K562 (cell line): ENCODE data around the gene SSBP2. TPM values are rescaled to one million over a fixed set of nuclear protein-coding genes. Genes with fewer than 3 reads are reported as not detected.

Experiments
- ARID2 ChIP-seq: fragments of 450-650 bp; IDR thresholded peaks from 2 replicates; pipeline ENCODE4 v1.6.1; 2017; ENCODE audit warnings: antibody characterized with exemption, mild to moderate bottlenecking
- C11orf30 ChIP-seq: fragments of 450-650 bp; IDR thresholded peaks from 2 replicates; pipeline ENCODE4 v1.6.1; 2016; ENCODE audit warnings: low read depth, mild to moderate bottlenecking
- CBFA2T2 ChIP-seq: fragments of 450-650 bp; conservative IDR thresholded peaks from 2 replicates; pipeline ENCODE4 v1.6.1; 2017; ENCODE audit warnings: mild to moderate bottlenecking
- CHD2 ChIP-seq: IDR thresholded peaks from 2 replicates; pipeline ENCODE4 v1.6.1; 2011; ENCODE audit warnings: low read depth, low read length
- CREB1 ChIP-seq, 2 experiments: sonication (generic) in 1 of 2; formaldehyde crosslinking in 1 of 2; IDR thresholded peaks; 2 replicates each; pipeline versions ENCODE4 v1.6.1 to v1.8.0; 2012 to 2022; ENCODE audit warnings: inconsistent platforms in 1 of 2, mild to moderate bottlenecking in 1 of 2, missing genetic modification reagents in 1 of 2, moderate library complexity in 1 of 2
- E2F6 ChIP-seq, 2 experiments: IDR thresholded peaks; 2 replicates each; pipeline ENCODE4 v1.6.1; 2011; ENCODE audit warnings: borderline replicate concordance in 1 of 2, control low read depth in 1 of 2, low read depth in 1 of 2, low read length in 1 of 2, mild to moderate bottlenecking in 1 of 2, mixed read lengths in 1 of 2, moderate library complexity in 1 of 2; ENCODE audit not compliant: insufficient read depth in 1 of 2, insufficient read length in 1 of 2, poor library complexity in 1 of 2, severe bottlenecking in 1 of 2; ENCODE audit errors: extremely low read depth in 1 of 2
- FUS ChIP-seq: fragments of 200-400 bp; formaldehyde crosslinking; optimal IDR thresholded peaks from 2 replicates; pipeline ENCODE3; 2017; ENCODE audit warnings: low read depth, low read length
- KAT8 ChIP-seq: fragments of 450-650 bp; IDR thresholded peaks from 2 replicates; pipeline ENCODE4 v1.6.1; 2016; ENCODE audit warnings: low read depth, mild to moderate bottlenecking
- KHSRP ChIP-seq: fragments of 450-650 bp; IDR thresholded peaks from 2 replicates; pipeline ENCODE4 v1.6.1; 2017
- MITF ChIP-seq: IDR thresholded peaks from 2 replicates; pipeline ENCODE4 v1.6.1; 2014; ENCODE audit warnings: antibody characterized with exemption
- PPARD ChIP-seq: fragments of 250-450 bp; sonication (Bioruptor Pico); IDR thresholded peaks from 2 replicates; pipeline ENCODE4 v1.8.0; 2022; ENCODE audit warnings: inconsistent platforms, mild to moderate bottlenecking, moderate library complexity
- RBM15 ChIP-seq: fragments of 200-400 bp; formaldehyde crosslinking; IDR thresholded peaks from 2 replicates; pipeline ENCODE4 v1.6.1; 2018; ENCODE audit warnings: mild to moderate bottlenecking, low read length, moderate library complexity; ENCODE audit not compliant: insufficient read depth
- SIX5 ChIP-seq, 2 experiments: IDR thresholded peaks; 2 replicates each; pipeline ENCODE4 v1.6.1; 2011; ENCODE audit warnings: low read length in 2 of 2, borderline replicate concordance in 1 of 2, low read depth in 1 of 2, mild to moderate bottlenecking in 1 of 2, moderate library complexity in 1 of 2; ENCODE audit not compliant: insufficient read depth in 1 of 2
- SMAD4 ChIP-seq: fragments of 250-450 bp; sonication (Bioruptor Pico); conservative IDR thresholded peaks from 2 replicates; pipeline ENCODE4 v1.8.0; 2021; ENCODE audit warnings: inconsistent platforms, mild to moderate bottlenecking, moderate library complexity
- SNRNP70 ChIP-seq: fragments of 200-400 bp; formaldehyde crosslinking; optimal IDR thresholded peaks from 2 replicates; pipeline ENCODE3; 2017; ENCODE audit warnings: low read depth, low read length
- THRA ChIP-seq: fragments of 450-650 bp; IDR thresholded peaks from 2 replicates; pipeline ENCODE4 v1.6.1; 2017; ENCODE audit warnings: mild to moderate bottlenecking, moderate library complexity
- ZBTB26 ChIP-seq: fragments of 450-650 bp; formaldehyde crosslinking; IDR thresholded peaks from 2 replicates; pipeline ENCODE4 v1.4.0; 2022; ENCODE audit warnings: missing genetic modification characterization
- ZBTB43 ChIP-seq: sonication (generic); formaldehyde crosslinking; IDR thresholded peaks from 2 replicates; pipeline ENCODE4 v1.8.0; 2023; ENCODE audit warnings: mild to moderate bottlenecking, missing genetic modification reagents
- ZNF347 ChIP-seq: fragments of 450-650 bp; formaldehyde crosslinking; IDR thresholded peaks from 2 replicates; pipeline ENCODE4 v1.4.0; 2020; ENCODE audit warnings: low read depth, mild to moderate bottlenecking, moderate library complexity
- ZNF778 ChIP-seq: fragments of 450-650 bp; formaldehyde crosslinking; IDR thresholded peaks from 2 replicates; pipeline ENCODE4 v1.4.0; 2020; ENCODE audit warnings: mild to moderate bottlenecking, moderate library complexity
- ZNF785 ChIP-seq: fragments of 250-450 bp; sonication (Bioruptor Pico); IDR thresholded peaks from 2 replicates; pipeline ENCODE4 v1.4.0; 2020; ENCODE audit warnings: mild to moderate bottlenecking
- polyA plus RNA-seq, 8 experiments: library from polyadenylated mRNA; depleted of rRNA in 4 of 8; stranded (reverse) in 5 of 8; unstranded in 3 of 8; fragments of >200 nt; fragmentation: Nextera tagmentation in 2 of 8; fragmentation: Illumina TruSeq in 1 of 8; extraction: Ambion mirVana in 2 of 8; extraction: Trizol in 1 of 8; gene quantifications; 2 replicates each; pipeline versions ENCODE4 v1.2.1 to v1.2.3, GENCODE V29; 2011 to 2014; ENCODE audit warnings: inconsistent platforms in 1 of 8, missing spikeins in 1 of 8
- total RNA-seq, 7 experiments: library from RNA; depleted of rRNA in 6 of 7; stranded (reverse); fragments of >200 nt in 6 of 7; fragmentation: Illumina TruSeq in 2 of 7; extraction: Trizol in 2 of 7; gene quantifications; 2 replicates each; pipeline versions ENCODE4 v1.2.1 to v1.2.3, GENCODE V29; 2011 to 2021; ENCODE audit warnings: low replicate concordance in 1 of 7

Gene SSBP2
- total and polyA plus RNA-seq, 9 of the 15 experiments (the other 6 are each of a cell fraction or from before 2014, with no cell fraction given): 22.3 to 133 (median 42.1) TPM

GRCh38 chr5:81751009-81751835, at the start of gene SSBP2 (continued):
- TF ChIP-seq C11orf30 (no peak), PPARD (CRISPR knock-in tag) (no peak), SMAD4 (peak; percentile 99), THRA (no peak), SIX5 (IDR thresholded peaks at IDR 0.05; ENCODE audit: borderline replicate concordance in 1 of 2, insufficient read depth in 1 of 2, low read depth in 1 of 2, low read length in 2 of 2) (no peak), RBM15 (0 out of 2 replicates have a peak, but pooled peaks have one; percentile 59), ARID2 (no peak), CBFA2T2 (0 out of 2 replicates have a peak, but pooled peaks have one; percentile 14), CHD2 (no peak; the same call in 1 of the 2 replicates), KAT8 (no peak), ZNF785 (CRISPR knock-in tag) (no peak), FUS (peak; percentile 12), ZBTB26 (CRISPR knock-in tag) (no peak), KHSRP (no peak), SNRNP70 (no peak), E2F6 (IDR thresholded peaks at IDR 0.05; ENCODE audit: borderline replicate concordance in 1 of 2, extremely low read depth in 1 of 2, insufficient read depth in 1 of 2, insufficient read length in 1 of 2, low read depth in 1 of 2, low read length in 1 of 2, poor library complexity in 1 of 2, severe bottlenecking in 1 of 2) (peak; percentile 17 to 43), ZNF347 (no peak), ZBTB43 (CRISPR knock-in tag) (no peak; the same call in 1 of the 2 replicates), ZNF778 (CRISPR knock-in tag) (no peak), MITF (no peak; the same call in 1 of the 2 replicates), CREB1 (IDR thresholded peaks at IDR 0.05) (no peak), CREB1 (CRISPR knock-in tag; IDR thresholded peaks at IDR 0.05) (0 out of 2 replicates have a peak, but pooled peaks have one; percentile 47)
